ENCODE data around the gene COMMD3. TPM values are rescaled to one million over a fixed set of nuclear protein-coding genes. Genes with fewer than 3 reads are reported as not detected.

Gene COMMD3
- total RNA-seq, 1 experiment from 2014 or later, result 69.4 TPM

DNA sequence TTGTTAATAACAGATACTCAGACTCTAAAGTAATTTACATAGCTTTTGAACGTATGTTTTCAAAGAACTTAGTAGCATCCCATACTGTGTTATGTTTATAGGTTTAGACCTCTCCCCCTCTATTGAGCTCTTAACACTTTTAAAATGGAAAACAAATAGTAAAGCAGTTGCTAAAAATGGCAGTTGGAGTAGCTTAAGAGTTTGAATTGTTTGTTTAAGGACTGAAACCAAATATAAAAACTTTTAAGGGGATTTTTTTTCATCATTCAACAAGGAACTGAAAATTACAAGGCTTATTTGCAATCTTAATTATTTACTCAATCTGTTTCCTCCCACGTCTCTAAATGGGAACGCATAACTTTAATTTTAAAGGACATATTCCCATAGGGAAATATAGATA lies 27.5 kb downstream of the COMMD3 start:
- Mint-ChIP-seq H3K4me3 (ENCODE audit: unreplicated experiment) (no peak overlapping the region), H3K27ac (ENCODE audit: low read depth, unreplicated experiment) (no peak overlapping the region), H3K36me3 (ENCODE audit: insufficient read depth, unreplicated experiment) (peaks cover 6% of the 10 kb centered on the region), H3K27me3 (ENCODE audit: insufficient read depth, unreplicated experiment) (no peaks in the 10 kb centered on the region), H3K9me3 (ENCODE audit: unreplicated experiment) (no peaks in the 10 kb centered on the region), H3K4me1 (ENCODE audit: insufficient read depth, unreplicated experiment) (peaks cover 9% of the 10 kb centered on the region)
- ChIA-PET CTCF (interaction anchor here (0.7 kb wide), 2 partner anchors 24 to 590 kb away, joined by 3 read pairs; no protein-coding TSS in a partner anchor), POLR2A (interaction anchor here (1.7 to 1.8 kb wide), 2 partner anchors 17 to 83 kb away, joined by 3 to 4 read pairs; no protein-coding TSS in a partner anchor)
- TF ChIP-seq, protein P1, sequence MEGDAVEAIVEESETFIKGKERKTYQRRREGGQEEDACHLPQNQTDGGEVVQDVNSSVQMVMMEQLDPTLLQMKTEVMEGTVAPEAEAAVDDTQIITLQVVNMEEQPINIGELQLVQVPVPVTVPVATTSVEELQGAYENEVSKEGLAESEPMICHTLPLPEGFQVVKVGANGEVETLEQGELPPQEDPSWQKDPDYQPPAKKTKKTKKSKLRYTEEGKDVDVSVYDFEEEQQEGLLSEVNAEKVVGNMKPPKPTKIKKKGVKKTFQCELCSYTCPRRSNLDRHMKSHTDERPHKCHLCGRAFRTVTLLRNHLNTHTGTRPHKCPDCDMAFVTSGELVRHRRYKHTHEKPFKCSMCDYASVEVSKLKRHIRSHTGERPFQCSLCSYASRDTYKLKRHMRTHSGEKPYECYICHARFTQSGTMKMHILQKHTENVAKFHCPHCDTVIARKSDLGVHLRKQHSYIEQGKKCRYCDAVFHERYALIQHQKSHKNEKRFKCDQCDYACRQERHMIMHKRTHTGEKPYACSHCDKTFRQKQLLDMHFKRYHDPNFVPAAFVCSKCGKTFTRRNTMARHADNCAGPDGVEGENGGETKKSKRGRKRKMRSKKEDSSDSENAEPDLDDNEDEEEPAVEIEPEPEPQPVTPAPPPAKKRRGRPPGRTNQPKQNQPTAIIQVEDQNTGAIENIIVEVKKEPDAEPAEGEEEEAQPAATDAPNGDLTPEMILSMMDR (IDR thresholded peaks at IDR 0.05; ENCODE audit: unreplicated experiment), result no peak
- BruUV-seq (replicated peaks), result no TSS peak
- intact Hi-C loops (cut with micrococcal nuclease), result no loop called here
- no peak for DNase-seq (ENCODE audit: unreplicated experiment)

DNA sequence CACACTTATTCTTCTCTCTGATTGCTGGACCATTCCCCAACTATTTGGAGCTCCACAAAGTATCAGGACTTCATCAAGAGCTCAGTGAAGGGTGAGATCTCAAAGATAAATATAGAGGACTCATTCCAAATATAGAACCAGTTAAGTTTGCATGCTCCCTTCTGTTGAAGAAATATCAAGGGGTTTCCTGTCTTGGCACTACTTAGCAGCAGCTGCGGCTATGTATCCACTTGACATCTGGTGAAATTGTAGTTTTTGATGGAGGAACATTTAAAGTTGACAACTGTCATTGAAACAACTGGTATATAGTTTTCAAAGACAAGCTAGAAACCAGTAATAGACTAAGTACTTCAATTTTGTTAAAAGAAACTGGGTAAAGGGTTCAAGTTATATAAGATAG lies 28.1 kb downstream of the COMMD3 start:
- POLR2A ChIA-PET, result interaction anchor here (1.7 kb wide), 1 partner anchor 18 kb away, joined by 3 read pairs; no protein-coding TSS in a partner anchor

DNA sequence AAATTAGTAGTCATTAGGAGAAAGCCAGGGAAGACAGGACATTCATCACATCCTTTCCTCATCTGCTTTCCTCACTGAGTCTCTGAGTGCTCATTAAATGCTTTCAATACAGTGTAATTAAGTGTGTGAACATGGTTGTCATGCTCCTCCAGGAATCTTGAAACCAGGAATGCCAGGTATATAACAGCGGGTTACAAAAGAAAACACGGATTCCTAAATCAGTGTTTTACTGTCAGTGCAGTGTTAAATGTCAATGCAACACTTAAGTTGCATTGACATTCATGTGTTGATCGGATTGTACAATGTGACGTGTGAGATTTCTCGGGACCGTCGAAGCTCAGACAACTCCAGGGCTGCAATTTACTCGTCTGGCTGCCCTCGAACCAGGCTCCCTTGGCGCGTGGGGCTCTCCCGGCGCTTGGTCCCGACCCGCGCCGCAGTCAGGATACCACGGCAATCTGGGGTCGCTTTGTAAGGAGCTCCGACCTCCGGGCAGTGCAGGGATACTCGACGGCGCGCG lies 28.7 kb downstream of the COMMD3 start:
- Mint-ChIP-seq H3K4me1 (ENCODE audit: insufficient read depth, unreplicated experiment) (peaks cover 9% of the 10 kb centered on the region), H3K9me3 (ENCODE audit: unreplicated experiment) (no peaks in the 10 kb centered on the region), H3K36me3 (ENCODE audit: insufficient read depth, unreplicated experiment) (peaks cover 6% of the 10 kb centered on the region), H3K27me3 (ENCODE audit: insufficient read depth, unreplicated experiment) (no peaks in the 10 kb centered on the region), H3K27ac (ENCODE audit: low read depth, unreplicated experiment) (no peak overlapping the region), H3K4me3 (ENCODE audit: unreplicated experiment) (no peak overlapping the region)
- intact Hi-C loops (cut with micrococcal nuclease), result no loop called here
- POLR2A ChIA-PET, result interaction anchor here (1.7 kb wide), 1 partner anchor 19 kb away, joined by 3 read pairs; no protein-coding TSS in a partner anchor
- CTCF ChIA-PET, result interaction anchor here (0.5 to 0.6 kb wide), 2 partner anchors 48 to 260 kb away, joined by 3 to 4 read pairs; no protein-coding TSS in a partner anchor
- TF ChIP-seq, protein P1 (IDR thresholded peaks at IDR 0.05; ENCODE audit: unreplicated experiment), result no peak
- BruUV-seq (replicated peaks), result no TSS peak
- no peak for DNase-seq (ENCODE audit: unreplicated experiment)

More for the DNA sequence above, 28.1 kb downstream of the COMMD3 start:
- BruUV-seq (replicated peaks), result no TSS peak
- Mint-ChIP-seq H3K27ac (ENCODE audit: low read depth, unreplicated experiment) (no peak overlapping the region), H3K27me3 (ENCODE audit: insufficient read depth, unreplicated experiment) (no peaks in the 10 kb centered on the region), H3K4me1 (ENCODE audit: insufficient read depth, unreplicated experiment) (peaks cover 9% of the 10 kb centered on the region), H3K36me3 (ENCODE audit: insufficient read depth, unreplicated experiment) (peaks cover 6% of the 10 kb centered on the region), H3K9me3 (ENCODE audit: unreplicated experiment) (no peaks in the 10 kb centered on the region), H3K4me3 (ENCODE audit: unreplicated experiment) (no peak overlapping the region)
- TF ChIP-seq, protein P1 (IDR thresholded peaks at IDR 0.05; ENCODE audit: unreplicated experiment), result no peak
- no peak for DNase-seq (ENCODE audit: unreplicated experiment)
- CTCF ChIA-PET, result no interaction called here
- intact Hi-C loops (cut with micrococcal nuclease), result no loop called here

DNA sequence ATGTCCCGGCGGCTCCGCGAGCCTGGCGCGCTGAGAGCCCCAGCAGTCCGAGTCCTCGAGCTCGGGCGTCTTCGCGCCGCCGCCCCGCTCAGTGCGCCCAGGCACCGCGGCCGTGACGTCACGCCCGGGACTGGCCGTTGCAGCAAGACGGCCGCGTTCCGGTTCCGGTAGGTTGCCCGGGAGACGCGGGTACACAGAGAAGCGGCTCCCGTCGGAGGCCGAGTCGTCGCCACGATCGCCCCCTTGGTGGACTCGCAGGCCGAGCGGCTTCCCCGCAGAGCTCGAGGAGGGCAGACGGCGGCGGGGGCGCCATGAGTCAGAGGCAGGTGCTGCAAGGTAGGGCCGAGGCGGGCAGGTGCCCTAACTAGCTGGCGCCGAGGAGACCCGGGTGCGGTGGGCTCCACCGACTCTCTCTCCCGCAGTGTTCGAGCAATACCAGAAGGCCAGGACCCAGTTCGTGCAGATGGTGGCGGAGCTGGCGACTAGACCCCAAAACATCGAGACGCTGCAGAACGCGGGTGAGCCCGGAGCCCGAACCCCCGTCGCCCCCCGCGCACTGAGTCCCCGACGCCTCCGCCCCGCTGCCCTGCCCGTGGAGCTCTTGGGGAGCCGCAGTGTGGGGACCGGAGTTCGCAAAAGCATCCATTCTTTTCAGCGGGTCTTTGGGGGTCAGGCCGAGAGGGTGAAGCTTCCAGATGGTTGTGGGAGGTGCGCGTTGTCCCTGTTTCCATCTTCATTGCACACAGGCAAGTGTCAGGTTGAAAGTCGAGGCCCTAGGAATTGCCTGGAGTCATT lies 29.3 kb downstream of the COMMD3 start, which contains the start of gene SPAG6:
Gene SPAG6, plus strand, starts transcription at position 196 of the 795 bp plus-strand sequence. Its CDS starts 116 bp downstream, at position 312.
- TF ChIP-seq, protein P1 (IDR thresholded peaks at IDR 0.05; ENCODE audit: unreplicated experiment), result no peak
- Mint-ChIP-seq H3K9me3 (ENCODE audit: unreplicated experiment) (no peaks in the 10 kb centered on the region), H3K4me1 (ENCODE audit: insufficient read depth, unreplicated experiment) (peaks cover 9% of the 10 kb centered on the region), H3K4me3 (ENCODE audit: unreplicated experiment) (no peak within 1 kb of the TSS), H3K27me3 (ENCODE audit: insufficient read depth, unreplicated experiment) (no peaks in the 10 kb centered on the region), H3K36me3 (ENCODE audit: insufficient read depth, unreplicated experiment) (peaks cover 6% of the 10 kb centered on the region), H3K27ac (ENCODE audit: low read depth, unreplicated experiment) (no peak within 1 kb of the TSS)
- POLR2A ChIA-PET, result no interaction called here
- CTCF ChIA-PET, result interaction anchor here (0.5 to 0.6 kb wide), 3 partner anchors 48 to 259 kb away, joined by 3 to 4 read pairs (median 3); no protein-coding TSS in a partner anchor
- no TSS peak for BruUV-seq (replicated peaks)
- intact Hi-C loops (cut with micrococcal nuclease), result no loop called here
- no peak for DNase-seq (ENCODE audit: unreplicated experiment)

Measured in MCF 10A (cell line).